ENCODE results near the gene BLZF1. TPM values are rescaled to one million over a fixed set of nuclear protein-coding genes. Genes with fewer than 3 reads are reported as not detected.

The BLZF1 gene
- total and polyA plus RNA-seq, 2 of the 8 experiments (the other 6 are each of a cell fraction or from before 2014, with no cell fraction given): 1.8 to 10.3 TPM

DNA sequence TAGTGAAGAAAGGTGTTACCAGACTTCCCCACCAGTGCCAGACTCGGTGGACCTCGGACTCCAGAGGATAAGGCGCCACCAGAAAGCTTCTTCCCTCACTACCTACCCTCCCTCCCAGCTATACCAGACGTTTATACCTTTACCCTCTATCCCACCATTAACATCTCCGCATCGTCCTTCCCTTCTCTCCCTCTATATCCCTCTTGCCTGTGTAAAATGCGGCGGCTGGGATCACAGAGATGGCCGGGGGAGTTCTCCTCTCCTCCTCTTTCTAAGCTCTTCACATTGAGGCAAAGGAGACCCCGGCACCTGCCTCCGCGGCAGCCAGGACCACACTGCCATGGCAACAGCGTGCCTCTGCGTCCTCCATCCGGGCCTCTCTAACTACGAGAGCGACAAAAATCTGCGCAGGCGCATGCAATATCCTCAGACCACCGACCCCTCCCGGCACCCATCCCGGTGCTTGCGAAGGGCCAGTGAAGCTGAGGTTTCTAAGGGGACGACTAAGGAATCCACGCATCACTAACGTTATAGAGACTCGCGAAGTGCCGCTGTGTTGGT lies 59.2 kb downstream of the BLZF1 start, which contains the start of gene CCDC181:
TSS of gene CCDC181 (minus strand) at position 394 of the 561 bp plus-strand sequence. CDS start 2,547 bp downstream, outside the sequence.
- Histone ChIP-seq H2AK5ac (ENCODE audit: low read depth, low read length) (no peak within 1 kb of the TSS), H3K79me1 (ENCODE audit: low read depth, low read length) (no peaks in the 10 kb centered on the region), H2BK20ac (ENCODE audit: low read length) (no peak within 1 kb of the TSS), H3K9ac (replicated peaks in 1 of 4; ENCODE audit: extremely low read depth in 1 of 4, low read depth in 3 of 4, low read length in 3 of 4) (peak within 1 kb of the TSS in 1 of 4 experiments; percentile 42; a peak in 1 of 7 replicates), H3K23me2 (ENCODE audit: low read depth, low read length) (0 out of 2 replicates have a peak, but pooled peaks cover 3% of the 10 kb centered on the region), H2AFZ (ENCODE audit: low read length) (peak within 1 kb of the TSS; percentile 95), H2BK12ac (ENCODE audit: low read depth, low read length) (no peak within 1 kb of the TSS), H3K18ac (ENCODE audit: extremely low read depth, low read length) (no peak within 1 kb of the TSS; the same call in 1 of the 2 replicates), H3K14ac (ENCODE audit: insufficient read length) (no peak within 1 kb of the TSS), H3K27me3 (replicated peaks in 1 of 4; ENCODE audit: control insufficient read depth in 3 of 4, extremely low read depth in 1 of 4, insufficient read depth in 3 of 4, low read length in 3 of 4) (no peaks in the 10 kb centered on the region; a peak in 1 of 7 replicates), H3K56ac (replicated peaks; ENCODE audit: insufficient read length, low read depth, low read length) (no peak within 1 kb of the TSS), H2BK120ac (replicated peaks; ENCODE audit: low read depth, low read length) (no peak within 1 kb of the TSS), H3K4me3 (ENCODE audit: extremely low read depth in 1 of 4, insufficient read depth in 2 of 4, low read depth in 3 of 4, low read length in 4 of 4) (peak within 1 kb of the TSS; percentile 66 to 79 (median 71)), H3K36me3 (ENCODE audit: control insufficient read depth in 2 of 4, insufficient read depth in 4 of 4, low read length in 3 of 4) (no peaks in the 10 kb centered on the region), H3K9me3 (ENCODE audit: insufficient read depth in 2 of 2, low read depth in 1 of 2, low read length in 1 of 2) (no peaks in the 10 kb centered on the region), H3K27ac (ENCODE audit: low read depth, low read length) (no peak within 1 kb of the TSS), H3K4me1 (replicated peaks in 1 of 4; ENCODE audit: control insufficient read depth in 3 of 4, insufficient read depth in 4 of 4, low read length in 3 of 4) (no peaks in the 10 kb centered on the region), H3K4me2 (ENCODE audit: insufficient read depth in 1 of 2, low read depth in 2 of 2, low read length in 2 of 2) (peak within 1 kb of the TSS; percentile 71 to 80), H4K8ac (ENCODE audit: extremely low read depth, insufficient read depth, low read length) (no peak within 1 kb of the TSS), H3K23ac (ENCODE audit: insufficient read length) (no peak within 1 kb of the TSS), H3K79me2 (ENCODE audit: control insufficient read depth in 1 of 2, insufficient read depth in 2 of 2, low read length in 2 of 2) (no peaks in the 10 kb centered on the region), H3K4ac (replicated peaks; ENCODE audit: insufficient read length, low read depth, low read length) (no peak within 1 kb of the TSS), H2BK15ac (ENCODE audit: low read length) (no peak within 1 kb of the TSS), H4K5ac (ENCODE audit: insufficient read length, low read depth, low read length) (no peak within 1 kb of the TSS), H2BK5ac (ENCODE audit: low read depth, low read length) (no peak within 1 kb of the TSS; the same call in 1 of the 2 replicates), H4K91ac (replicated peaks; ENCODE audit: insufficient read length, low read length) (no peak within 1 kb of the TSS), H4K20me1 (replicated peaks in 1 of 2; ENCODE audit: control insufficient read depth in 1 of 2, insufficient read depth in 2 of 2, low read length in 2 of 2) (no peaks in the 10 kb centered on the region)
- POLR2A ChIA-PET (ENCODE audit: partially characterized antibody): interaction anchor here (1.2 to 1.7 kb wide), 3 partner anchors 8 to 59 kb away, joined by 3 to 6 read pairs (median 3); partner anchors contain the start of gene SLC19A2
- CTCF ChIA-PET (ENCODE audit: partially characterized antibody): interaction anchor here (1.2 to 2.2 kb wide), 4 partner anchors 9 to 879 kb away, joined by 3 to 7 read pairs (median 5); no protein-coding TSS in a partner anchor
- WGBS, 2 experiments (ENCODE audit: extremely low coverage in 1 of 2, insufficient coverage in 1 of 2, insufficient read length in 1 of 2, insufficient replicate concordance in 2 of 2, low coverage in 1 of 2, low lambda C conversion rate in 2 of 2, missing lambda C conversion rate in 1 of 2): 1% methylated on average over 24 of the region's 29 CpGs; no CpG with 5 or more reads in 1 of the 2 experiments
- FAIRE-seq (peak; percentile 95), DNase-seq (ENCODE audit: low read depth in 1 of 2, low spot score in 2 of 2) (peak; percentile 73 to 88)
- TF ChIP-seq, protein P1, sequence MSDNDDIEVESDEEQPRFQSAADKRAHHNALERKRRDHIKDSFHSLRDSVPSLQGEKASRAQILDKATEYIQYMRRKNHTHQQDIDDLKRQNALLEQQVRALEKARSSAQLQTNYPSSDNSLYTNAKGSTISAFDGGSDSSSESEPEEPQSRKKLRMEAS (IDR thresholded peaks at IDR 0.05): peak; percentile 72
- TF ChIP-seq HDAC2 (IDR thresholded peaks at IDR 0.05; ENCODE audit: borderline replicate concordance in 1 of 2, low read depth in 2 of 2, low read length in 2 of 2) (no peak), YY1 (IDR thresholded peaks at IDR 0.05; ENCODE audit: low read depth, low read length) (peak; percentile 44; the same call in 1 of the 2 replicates), TBP (IDR thresholded peaks at IDR 0.05; ENCODE audit: low read depth, low read length) (peak; percentile 59), SAP30 (IDR thresholded peaks at IDR 0.05; ENCODE audit: insufficient read depth, insufficient replicate concordance, low read length) (peak; percentile 35), RNF2 (IDR thresholded peaks at IDR 0.05; ENCODE audit: borderline replicate concordance, low read depth, low read length, missing control alignments, poor library complexity, severe bottlenecking) (no peak), CREB1 (IDR thresholded peaks at IDR 0.05) (peak; percentile 32; the same call in 1 of the 2 replicates), ASH2L (IDR thresholded peaks at IDR 0.05; ENCODE audit: low read length) (peak; percentile 33), TAF1 (IDR thresholded peaks at IDR 0.05; ENCODE audit: low read depth, low read length) (peak; percentile 60; the same call in 1 of the 2 replicates), RAD21 (IDR thresholded peaks at IDR 0.05 in 1 of 2, conservative IDR thresholded peaks at IDR 0.05 in 1 of 2; ENCODE audit: low read depth in 2 of 2, low read length in 2 of 2) (peak in 1 of 2 experiments; percentile 1; a peak in 1 of 4 replicates), CBX5 (IDR thresholded peaks at IDR 0.05; ENCODE audit: low read depth, low read length) (no peak)
